ENCODE measurements around the gene ARHGAP26.

The ARHGAP26 gene

DNA sequence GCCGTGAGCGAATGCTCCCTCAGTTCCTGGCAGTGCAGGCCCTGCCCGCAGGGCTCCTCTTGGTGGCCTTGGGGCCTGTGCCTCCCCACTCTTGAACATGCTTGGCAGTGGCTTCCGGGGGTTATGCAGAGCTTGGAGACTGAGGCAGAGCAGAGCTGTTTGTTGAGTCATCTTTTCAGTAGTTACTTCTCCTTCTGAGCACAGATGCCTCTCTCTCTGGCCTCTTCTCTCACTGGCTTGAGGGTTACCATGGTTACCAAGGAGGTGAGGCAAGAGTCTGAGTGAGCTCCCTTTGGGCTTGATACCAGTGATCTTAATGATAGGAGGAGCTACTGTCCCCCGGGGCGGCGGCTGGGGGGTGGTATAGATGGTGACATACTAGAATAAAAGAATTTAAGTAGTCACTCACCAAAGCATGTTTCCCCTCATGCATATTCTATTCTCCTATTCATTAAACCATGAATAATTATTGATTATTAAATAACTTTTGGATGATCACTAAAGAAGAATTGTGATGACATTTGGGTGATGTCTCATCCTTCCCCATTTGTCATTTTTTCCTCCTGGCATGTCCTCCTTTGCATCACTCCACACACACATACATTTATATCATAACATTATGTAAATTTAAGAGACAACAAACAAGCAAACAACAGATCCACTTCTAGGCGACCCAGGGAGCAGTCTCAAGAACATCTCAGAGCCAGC, 111.1 kb downstream of the ARHGAP26 start:
- Mint-ChIP-seq H3K27ac (no peak overlapping the region), H3K4me1 (ENCODE audit: low read depth) (peaks cover 1% of the 10 kb centered on the region), H3K27me3 (no peaks in the 10 kb centered on the region), H3K9me3 (ENCODE audit: low read depth) (no peaks in the 10 kb centered on the region), H3K36me3 (no peaks in the 10 kb centered on the region), H3K4me3 (no peak overlapping the region)

DNA sequence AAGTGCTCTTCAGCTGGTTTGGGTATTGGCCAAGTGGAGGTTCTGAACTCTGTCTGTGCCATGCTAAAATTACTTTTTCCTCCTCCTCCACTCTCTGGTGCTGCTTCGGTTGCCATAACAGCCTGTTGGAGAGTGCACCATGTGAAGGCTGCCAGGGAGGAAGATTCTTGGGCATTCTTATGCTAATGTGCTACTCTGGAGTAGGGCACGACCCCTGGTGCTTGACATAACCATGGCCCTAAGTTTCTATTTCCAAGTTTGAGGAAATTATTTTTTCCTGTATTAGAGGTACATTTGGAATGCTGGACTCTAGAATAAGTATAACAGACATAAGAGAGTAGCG, 111.6 kb downstream of the ARHGAP26 start:
- Mint-ChIP-seq H3K4me1 (ENCODE audit: low read depth) (peaks cover 1% of the 10 kb centered on the region), H3K9me3 (ENCODE audit: low read depth) (no peaks in the 10 kb centered on the region), H3K36me3 (no peaks in the 10 kb centered on the region), H3K27ac (no peak overlapping the region), H3K4me3 (no peak overlapping the region), H3K27me3 (no peaks in the 10 kb centered on the region)

DNA sequence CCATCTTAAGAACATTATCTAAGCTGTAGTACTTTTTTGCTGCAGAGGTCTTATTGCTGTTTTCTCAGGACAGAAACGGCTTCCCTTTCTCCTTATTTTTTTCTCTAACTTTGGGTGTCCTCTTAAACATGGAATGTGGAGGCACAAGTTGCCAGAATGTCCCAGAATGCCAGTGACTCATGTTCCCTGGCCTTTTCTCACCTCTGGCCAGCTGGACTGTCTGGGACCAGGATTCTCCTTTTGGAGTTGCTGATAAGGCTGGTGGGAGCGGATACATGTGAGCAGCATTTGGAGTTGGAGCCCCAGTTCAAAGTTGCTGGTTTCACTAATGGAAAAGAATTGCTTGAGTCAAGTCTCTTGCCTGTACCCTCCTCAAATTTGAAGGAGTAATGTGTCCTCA, 112.8 kb downstream of the ARHGAP26 start:
- Mint-ChIP-seq H3K4me3 (no peak overlapping the region), H3K4me1 (ENCODE audit: low read depth) (peaks cover 1% of the 10 kb centered on the region), H3K27me3 (no peaks in the 10 kb centered on the region), H3K27ac (no peak overlapping the region), H3K9me3 (ENCODE audit: low read depth) (no peaks in the 10 kb centered on the region), H3K36me3 (no peaks in the 10 kb centered on the region)

DNA sequence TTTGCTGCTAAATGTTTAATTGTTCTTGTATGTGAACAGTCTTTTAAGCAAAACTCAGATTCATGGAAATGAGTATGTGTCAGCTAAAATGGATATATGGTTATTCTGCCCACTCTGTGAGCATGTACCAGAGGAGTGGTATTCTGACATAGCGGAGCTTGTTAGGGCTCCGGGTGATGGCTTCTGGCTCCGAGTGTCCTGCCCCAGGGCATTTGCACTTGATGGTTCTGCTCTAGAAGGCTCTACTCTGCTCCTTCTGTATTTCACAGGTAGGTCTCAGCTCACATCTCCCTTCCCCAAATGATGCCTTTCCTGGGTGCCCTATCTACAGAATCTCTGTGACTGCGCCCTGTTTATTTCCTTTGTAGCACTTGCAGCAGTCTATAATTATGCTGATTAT, 113.3 kb downstream of the ARHGAP26 start:
- Mint-ChIP-seq H3K9me3 (ENCODE audit: low read depth) (no peaks in the 10 kb centered on the region), H3K27ac (no peak overlapping the region), H3K4me3 (no peak overlapping the region), H3K36me3 (no peaks in the 10 kb centered on the region), H3K27me3 (no peaks in the 10 kb centered on the region), H3K4me1 (ENCODE audit: low read depth) (peaks cover 1% of the 10 kb centered on the region)

DNA sequence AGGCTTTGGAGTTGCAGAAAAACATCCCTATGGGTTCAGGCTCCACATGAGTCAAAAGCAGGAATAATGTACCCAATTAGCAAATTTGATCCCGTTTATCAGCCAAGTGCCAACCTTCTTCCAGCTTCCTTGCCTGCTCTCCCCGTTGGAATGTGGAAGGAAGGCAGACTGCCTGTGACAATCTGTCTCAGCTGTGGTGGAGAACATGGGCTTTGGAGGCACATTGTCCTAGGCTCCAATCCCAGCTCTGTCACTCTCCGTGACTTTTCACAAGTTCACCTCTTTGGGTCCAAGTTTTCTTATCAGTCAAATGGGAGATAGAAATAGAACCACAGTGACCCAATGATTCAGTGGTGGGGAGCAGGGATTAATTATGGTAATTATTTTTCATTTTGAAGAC, 113.9 kb downstream of the ARHGAP26 start:
- Mint-ChIP-seq H3K4me1 (ENCODE audit: low read depth) (peaks cover 1% of the 10 kb centered on the region), H3K27me3 (no peaks in the 10 kb centered on the region), H3K9me3 (ENCODE audit: low read depth) (no peaks in the 10 kb centered on the region), H3K4me3 (no peak overlapping the region), H3K36me3 (no peaks in the 10 kb centered on the region), H3K27ac (no peak overlapping the region)

DNA sequence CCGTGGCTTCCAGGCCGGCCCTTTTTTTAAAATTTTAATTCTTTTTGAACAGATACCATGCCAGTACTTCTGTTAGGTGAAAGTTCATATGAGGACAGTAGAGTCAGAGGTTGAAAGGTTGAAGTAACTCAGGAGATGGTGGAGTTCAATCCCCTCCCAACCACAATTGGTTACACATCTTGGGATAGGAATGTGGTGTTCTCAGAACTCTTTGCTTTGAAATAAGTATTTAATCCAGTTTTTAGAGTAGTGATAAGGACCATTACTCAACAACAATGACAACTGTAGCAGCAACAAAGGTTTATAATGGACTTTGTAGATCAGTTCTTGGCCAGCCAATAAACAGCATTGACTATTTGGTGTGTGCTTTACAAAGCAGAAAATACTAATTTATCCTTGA, 116.0 kb downstream of the ARHGAP26 start:
- H3K27ac Mint-ChIP-seq = no peak overlapping the region
- H3K27me3 Mint-ChIP-seq = no peaks in the 10 kb centered on the region
- H3K36me3 Mint-ChIP-seq = no peaks in the 10 kb centered on the region
- no peak overlapping the region for H3K4me3 Mint-ChIP-seq
- H3K4me1 Mint-ChIP-seq (ENCODE audit: low read depth) = peaks cover 3% of the 10 kb centered on the region
- no peaks in the 10 kb centered on the region for H3K9me3 Mint-ChIP-seq (ENCODE audit: low read depth)

DNA sequence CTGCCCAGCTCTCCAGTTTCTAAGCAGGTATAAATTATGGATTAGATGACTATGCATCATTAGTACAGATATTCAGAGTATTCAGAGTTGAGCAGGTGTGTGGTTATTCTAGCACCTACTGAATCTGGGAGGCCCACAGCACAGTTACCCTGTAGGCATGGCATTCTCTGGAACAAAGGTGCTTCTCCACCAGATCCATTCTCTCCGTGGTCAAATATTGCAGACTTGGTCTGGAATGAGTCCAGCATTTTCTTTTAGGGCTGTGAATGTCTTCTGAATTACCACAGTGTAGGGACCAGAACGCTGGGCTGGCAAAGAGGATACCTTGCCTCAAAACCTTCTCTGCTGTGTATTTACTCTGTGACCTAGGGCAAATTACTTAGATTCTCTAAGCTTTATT, 116.8 kb downstream of the ARHGAP26 start:
- peaks cover 3% of the 10 kb centered on the region for H3K4me1 Mint-ChIP-seq (ENCODE audit: low read depth)
- H3K27ac Mint-ChIP-seq = no peak overlapping the region
- no peaks in the 10 kb centered on the region for H3K9me3 Mint-ChIP-seq (ENCODE audit: low read depth)
- H3K27me3 Mint-ChIP-seq = no peaks in the 10 kb centered on the region
- H3K36me3 Mint-ChIP-seq = no peaks in the 10 kb centered on the region
- no peak overlapping the region for H3K4me3 Mint-ChIP-seq

DNA sequence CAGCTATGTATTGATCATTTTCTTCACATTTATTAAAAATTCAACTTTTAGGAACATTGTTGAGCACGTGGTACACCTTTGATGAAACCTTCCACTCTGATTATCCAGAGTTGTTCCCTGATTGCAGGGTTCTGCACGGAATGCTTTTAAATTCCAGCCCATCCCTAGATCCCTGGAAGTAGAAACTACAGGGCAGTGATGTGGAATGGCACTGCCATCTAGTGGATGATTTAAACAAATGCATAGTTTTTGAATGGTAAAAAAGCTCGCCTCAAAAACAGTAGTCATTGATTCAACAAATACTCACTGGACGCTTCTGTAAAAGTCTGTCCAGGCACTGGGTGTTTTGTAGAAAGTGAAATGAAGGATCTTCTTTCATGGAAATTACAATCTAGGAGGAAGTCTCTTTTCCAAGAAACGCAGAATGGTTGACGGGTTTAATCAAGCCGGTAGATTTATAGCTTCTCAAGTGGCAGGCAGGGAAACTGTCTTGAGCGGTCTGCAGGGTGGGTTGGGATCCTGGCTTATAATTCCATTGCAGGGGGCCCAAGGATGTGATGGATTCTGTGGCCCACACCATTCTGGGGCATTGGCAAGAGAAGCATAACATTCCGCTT, 118.4 kb downstream of the ARHGAP26 start:
- H3K36me3 Mint-ChIP-seq = peaks cover 4% of the 10 kb centered on the region
- H3K9me3 Mint-ChIP-seq (ENCODE audit: low read depth) = no peaks in the 10 kb centered on the region
- H3K4me1 Mint-ChIP-seq (ENCODE audit: low read depth) = peaks cover 3% of the 10 kb centered on the region
- H3K27ac Mint-ChIP-seq = no peak overlapping the region
- H3K27me3 Mint-ChIP-seq = no peaks in the 10 kb centered on the region
- H3K4me3 Mint-ChIP-seq = no peak overlapping the region

DNA sequence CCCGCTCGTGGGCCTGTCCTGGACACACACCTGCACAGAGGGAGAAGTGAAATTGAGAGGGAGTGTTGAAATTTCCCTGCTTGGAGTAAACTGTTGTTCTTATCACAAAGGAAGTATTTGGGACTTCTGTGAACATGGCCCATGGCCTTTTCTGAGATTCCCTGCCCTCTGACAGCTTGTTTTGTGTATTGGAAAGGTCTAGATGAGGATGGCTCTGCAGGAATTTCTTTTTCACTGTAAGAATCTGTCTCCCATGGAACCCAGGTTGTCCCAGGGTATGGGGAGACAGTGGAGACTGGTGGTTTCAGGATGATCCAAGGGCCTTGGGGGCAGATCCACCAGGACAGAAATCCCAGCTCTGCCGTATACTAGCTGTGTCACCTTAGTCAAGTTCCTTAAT, 121.8 kb downstream of the ARHGAP26 start:
- peaks cover 2% of the 10 kb centered on the region for H3K4me1 Mint-ChIP-seq (ENCODE audit: low read depth)
- H3K4me3 Mint-ChIP-seq = no peak overlapping the region
- H3K27ac Mint-ChIP-seq = no peak overlapping the region

DNA sequence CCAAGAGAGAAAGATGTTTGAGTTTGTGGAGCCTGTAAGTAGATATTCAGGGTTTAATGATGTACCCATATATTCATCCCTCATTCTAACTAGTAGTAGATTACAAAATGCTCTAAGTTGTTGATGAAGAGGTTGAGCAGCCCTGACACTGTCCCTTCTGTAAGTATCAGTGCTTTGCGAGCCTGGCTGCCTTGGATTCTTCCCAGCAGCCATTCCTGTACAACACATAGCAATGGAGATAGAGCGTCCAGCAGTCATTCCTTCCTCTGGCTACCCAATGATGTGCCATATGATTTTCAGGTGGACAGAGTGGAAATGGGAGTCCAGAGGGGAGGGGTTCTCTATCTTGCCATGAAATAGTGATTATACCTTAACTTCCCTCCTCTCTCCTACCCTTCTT, 124.1 kb downstream of the ARHGAP26 start:
- H3K9me3 Mint-ChIP-seq (ENCODE audit: low read depth) = no peaks in the 10 kb centered on the region
- no peak overlapping the region for H3K27ac Mint-ChIP-seq
- no peak overlapping the region for H3K4me3 Mint-ChIP-seq
- H3K4me1 Mint-ChIP-seq (ENCODE audit: low read depth) = peaks cover 2% of the 10 kb centered on the region
- no peaks in the 10 kb centered on the region for H3K27me3 Mint-ChIP-seq
- peaks cover 21% of the 10 kb centered on the region for H3K36me3 Mint-ChIP-seq

More for the DNA sequence above, 121.8 kb downstream of the ARHGAP26 start:
- Mint-ChIP-seq H3K9me3 (ENCODE audit: low read depth) (no peaks in the 10 kb centered on the region), H3K27me3 (no peaks in the 10 kb centered on the region), H3K36me3 (peaks cover 15% of the 10 kb centered on the region)

DNA sequence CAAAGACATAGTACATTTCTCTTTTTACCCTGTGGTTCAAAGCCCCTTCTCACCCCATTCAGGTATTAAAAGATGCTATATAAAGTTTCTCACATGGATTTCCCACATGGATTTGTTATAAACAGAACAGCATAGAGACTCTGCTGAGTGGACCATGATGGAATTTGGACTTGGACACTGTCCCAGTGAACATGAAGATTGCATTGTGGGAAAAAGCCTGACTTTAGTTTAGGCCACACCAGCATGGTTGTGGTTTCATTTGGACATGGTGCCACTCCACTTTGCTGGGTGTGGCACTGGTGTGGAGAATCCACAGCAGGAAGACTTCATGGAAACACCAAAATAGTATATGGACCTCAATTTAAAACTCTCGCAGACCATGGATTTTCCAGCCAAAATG, 124.6 kb downstream of the ARHGAP26 start:
- Mint-ChIP-seq H3K4me1 (ENCODE audit: low read depth) (peaks cover 2% of the 10 kb centered on the region), H3K4me3 (no peak overlapping the region), H3K27ac (no peak overlapping the region), H3K36me3 (peaks cover 21% of the 10 kb centered on the region), H3K27me3 (no peaks in the 10 kb centered on the region), H3K9me3 (ENCODE audit: low read depth) (no peaks in the 10 kb centered on the region)

DNA sequence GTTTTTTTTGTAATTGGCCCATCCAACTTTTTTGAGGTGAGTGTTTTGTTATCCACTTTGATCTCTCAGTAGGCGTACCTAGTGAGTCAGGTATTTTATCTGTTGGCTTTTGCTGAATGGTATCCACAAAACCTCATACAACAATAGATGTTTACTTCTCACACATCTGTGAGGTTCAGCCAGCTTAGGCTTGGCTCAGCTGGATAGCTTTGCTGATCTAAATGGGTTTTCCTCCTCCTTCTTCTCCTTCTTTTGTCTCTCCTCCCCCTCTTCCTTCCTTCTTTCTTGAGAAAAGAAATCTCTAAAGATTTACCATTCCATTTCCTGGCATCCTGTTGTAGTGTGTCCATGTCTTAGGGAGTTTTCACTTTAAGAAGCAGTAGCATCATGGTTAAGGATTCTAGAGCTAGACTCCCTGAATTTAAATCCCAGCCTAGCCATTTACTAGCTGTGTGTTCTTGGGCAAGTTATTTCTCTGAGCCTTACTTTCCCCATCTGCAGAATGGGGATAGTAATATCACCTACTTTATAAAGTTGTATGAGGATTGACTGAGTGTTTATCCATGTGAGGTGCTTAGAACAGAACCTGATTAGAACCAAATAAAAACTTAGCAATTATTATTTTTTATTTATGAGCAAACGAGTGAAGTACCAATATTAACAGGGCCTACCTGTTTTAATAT, 126.3 kb downstream of the ARHGAP26 start:
- no peaks in the 10 kb centered on the region for H3K4me1 Mint-ChIP-seq (ENCODE audit: low read depth)
- peaks cover 21% of the 10 kb centered on the region for H3K36me3 Mint-ChIP-seq
- H3K27me3 Mint-ChIP-seq = no peaks in the 10 kb centered on the region
- no peak overlapping the region for H3K4me3 Mint-ChIP-seq
- H3K27ac Mint-ChIP-seq = no peak overlapping the region
- no peaks in the 10 kb centered on the region for H3K9me3 Mint-ChIP-seq (ENCODE audit: low read depth)

DNA sequence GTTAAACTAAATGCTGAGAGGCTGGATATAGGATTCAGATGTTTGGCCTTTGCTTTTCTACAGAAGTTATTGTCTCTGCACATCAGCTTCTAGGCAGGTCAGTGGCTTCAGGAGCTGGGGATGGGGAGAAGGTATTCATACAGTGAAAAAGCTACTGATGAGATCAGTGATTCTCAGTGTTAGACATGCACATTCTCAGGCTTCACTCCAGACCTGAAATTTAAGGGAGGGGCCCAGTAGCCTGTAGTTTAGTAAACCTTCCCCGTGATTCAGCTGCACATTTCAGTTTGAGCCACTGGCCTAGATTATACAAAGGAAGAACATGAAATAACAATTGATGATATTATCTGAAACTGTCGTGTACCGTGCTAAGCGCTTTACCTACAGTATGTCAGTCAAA, 127.2 kb downstream of the ARHGAP26 start:
- H3K4me3 Mint-ChIP-seq = no peak overlapping the region
- H3K27me3 Mint-ChIP-seq = no peaks in the 10 kb centered on the region
- no peak overlapping the region for H3K27ac Mint-ChIP-seq
- no peaks in the 10 kb centered on the region for H3K4me1 Mint-ChIP-seq (ENCODE audit: low read depth)
- H3K9me3 Mint-ChIP-seq (ENCODE audit: low read depth) = no peaks in the 10 kb centered on the region
- H3K36me3 Mint-ChIP-seq = peaks cover 23% of the 10 kb centered on the region

DNA sequence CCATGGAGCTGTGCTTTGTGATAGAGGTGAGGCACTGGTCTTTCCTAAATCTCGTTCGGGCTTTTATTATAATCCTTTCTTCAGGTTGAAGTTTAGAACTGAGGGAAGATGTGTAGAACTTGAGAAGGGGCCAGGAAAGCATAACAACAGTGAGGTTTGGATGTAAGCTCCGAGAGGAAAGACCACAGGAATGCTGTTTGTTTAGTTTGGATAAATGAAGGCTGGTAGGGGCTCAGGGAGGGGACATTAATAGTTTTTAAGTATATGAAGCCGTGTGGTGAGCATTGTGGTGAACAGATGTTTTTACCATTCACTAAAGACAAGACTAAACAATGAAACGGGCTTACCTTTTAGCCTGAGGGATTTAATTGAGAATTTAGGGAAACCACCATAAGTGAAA, 130.8 kb downstream of the ARHGAP26 start:
- peaks cover 26% of the 10 kb centered on the region for H3K36me3 Mint-ChIP-seq
- H3K27me3 Mint-ChIP-seq = no peaks in the 10 kb centered on the region
- H3K9me3 Mint-ChIP-seq (ENCODE audit: low read depth) = no peaks in the 10 kb centered on the region
- H3K4me3 Mint-ChIP-seq = no peak overlapping the region
- H3K4me1 Mint-ChIP-seq (ENCODE audit: low read depth) = no peaks in the 10 kb centered on the region
- no peak overlapping the region for H3K27ac Mint-ChIP-seq

DNA sequence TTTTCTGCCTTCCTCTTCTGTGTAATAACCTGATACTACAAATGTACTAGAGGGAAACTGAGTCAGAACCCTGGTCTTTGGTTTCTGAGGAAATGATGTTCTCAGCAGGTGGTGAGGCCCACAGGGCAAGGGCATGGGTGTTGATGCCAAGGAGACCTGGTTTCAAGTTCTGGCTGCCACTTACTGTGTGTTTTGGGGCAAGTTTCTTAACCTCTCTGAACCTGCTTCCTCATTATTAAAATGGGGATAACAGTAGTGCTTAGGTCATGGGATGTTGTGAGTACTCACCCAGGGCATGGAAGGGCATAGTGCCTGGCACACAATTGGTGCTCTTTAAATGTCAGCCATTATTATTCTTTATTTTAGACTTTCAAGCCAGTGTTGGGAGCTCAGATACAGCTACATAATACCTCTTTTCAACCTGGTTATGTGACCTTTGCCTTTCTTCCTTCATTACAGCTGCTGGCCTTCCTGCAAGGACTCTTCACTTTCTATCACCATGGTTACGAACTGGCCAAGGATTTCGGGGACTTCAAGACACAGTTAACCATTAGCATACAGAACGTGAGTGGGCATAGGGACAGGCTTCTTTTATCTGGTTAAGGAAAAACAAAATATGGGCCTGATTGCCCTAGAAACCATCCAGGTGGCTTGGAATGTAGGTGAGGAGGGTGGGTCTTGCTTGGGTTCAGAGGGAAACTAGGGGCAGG, 131.5 kb downstream of the ARHGAP26 start:
- Mint-ChIP-seq H3K9me3 (ENCODE audit: low read depth) (no peaks in the 10 kb centered on the region), H3K36me3 (peaks cover 32% of the 10 kb centered on the region), H3K27me3 (no peaks in the 10 kb centered on the region), H3K27ac (no peak overlapping the region), H3K4me1 (ENCODE audit: low read depth) (no peaks in the 10 kb centered on the region), H3K4me3 (no peak overlapping the region)
